Activated B cell treated with CpG ODN at 0.5 μM for 24 hours (primary cell): ENCODE measurements around the gene TBL1X. TPM values are rescaled to one million over a fixed set of nuclear protein-coding genes. Genes with fewer than 3 reads are reported as not detected.

Source experiments
- ATAC-seq: fragments of 200-7000 bp; cut with Tn5 transposase; one replicate; pipeline ENCODE4 v1.10.0; 2021; ENCODE audit warnings: low read depth, mild to moderate bottlenecking, moderate library complexity
- CTCF ChIA-PET: fragments of 350-600 bp; sonication (Branson Sonifier 250); formaldehyde crosslinking; loops from one replicate; lab custom pipeline; 2021; ENCODE audit warnings: antibody characterized with exemption; lab: Charles Lee
- POLR2A ChIA-PET: fragments of 350-600 bp; sonication (Branson Sonifier 250); formaldehyde crosslinking; loops from one replicate; lab custom pipeline; 2021; ENCODE audit warnings: antibody characterized with exemption; lab: Charles Lee
- DNase-seq: peaks from one replicate; pipeline ENCODE4 v3.0.0; 2022
- H3K27ac Mint-ChIP-seq: one replicate; pipeline ENCODE4 v1.8.0; 2020; ENCODE audit warnings: mixed read lengths
- H3K27me3 Mint-ChIP-seq: one replicate; pipeline ENCODE4 v1.8.0; 2021; ENCODE audit warnings: mixed read lengths
- H3K36me3 Mint-ChIP-seq: one replicate; pipeline ENCODE4 v1.8.0; 2021; ENCODE audit warnings: low read depth, mixed read lengths
- H3K4me1 Mint-ChIP-seq: one replicate; pipeline ENCODE4 v1.8.0; 2021; ENCODE audit warnings: mixed read lengths
- H3K4me3 Mint-ChIP-seq: one replicate; pipeline ENCODE4 v1.8.0; 2020; ENCODE audit warnings: mild to moderate bottlenecking, mixed read lengths
- H3K9me3 Mint-ChIP-seq: one replicate; pipeline ENCODE4 v1.8.0; 2020; ENCODE audit warnings: mixed read lengths
- intact Hi-C: fragments of 100-400 bp; cut with micrococcal nuclease; formaldehyde crosslinking; loops from one replicate; pipeline ENCODE4 v1.15.1; 2024
- total RNA-seq: library from RNA; stranded (reverse); gene quantifications from 2 replicates; pipeline ENCODE4 v1.2.3, GENCODE V29; 2022
- TF ChIP-seq, protein P1 (sequence below): fragments of 200-600 bp; IDR thresholded peaks from one replicate; pipeline ENCODE4 v1.8.0; 2022; ENCODE audit warnings: antibody characterized with exemption, mild to moderate bottlenecking

TBL1X gene
- total RNA-seq, 1 donor from 2014 or later: 38.5 TPM

- H3K27ac Mint-ChIP-seq: no peak overlapping the region
Observed at GRCh38 chrX:9557091-9557490, 92.2 kb downstream of the TBL1X start.

DNA sequence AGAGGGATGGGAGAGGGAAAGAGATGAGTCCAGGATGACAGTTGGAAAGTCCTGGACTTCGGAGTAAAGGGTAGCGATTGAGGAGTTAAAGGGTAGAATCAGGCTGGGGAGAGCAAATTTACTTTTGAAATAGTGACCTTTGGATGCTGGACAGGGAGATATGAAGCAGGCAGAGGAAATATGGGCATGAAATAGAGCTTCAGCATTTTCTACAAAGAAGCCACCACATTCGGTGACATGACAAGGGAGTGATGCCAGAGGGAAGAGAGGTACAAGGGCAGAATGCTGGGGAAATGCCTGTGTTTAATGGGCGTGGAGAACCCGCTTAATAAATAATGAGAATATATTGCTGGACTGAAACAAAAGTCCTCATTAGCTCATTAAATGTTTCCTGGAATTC is 92.7 kb downstream of the TBL1X start:
- Mint-ChIP-seq H3K36me3 (peaks cover 8% of the 10 kb centered on the region), H3K4me1 (peaks cover 45% of the 10 kb centered on the region), H3K27ac (no peak overlapping the region)

More at GRCh38 chrX:9557091-9557490, 92.2 kb downstream of the TBL1X start:
- TF ChIP-seq, protein P1, sequence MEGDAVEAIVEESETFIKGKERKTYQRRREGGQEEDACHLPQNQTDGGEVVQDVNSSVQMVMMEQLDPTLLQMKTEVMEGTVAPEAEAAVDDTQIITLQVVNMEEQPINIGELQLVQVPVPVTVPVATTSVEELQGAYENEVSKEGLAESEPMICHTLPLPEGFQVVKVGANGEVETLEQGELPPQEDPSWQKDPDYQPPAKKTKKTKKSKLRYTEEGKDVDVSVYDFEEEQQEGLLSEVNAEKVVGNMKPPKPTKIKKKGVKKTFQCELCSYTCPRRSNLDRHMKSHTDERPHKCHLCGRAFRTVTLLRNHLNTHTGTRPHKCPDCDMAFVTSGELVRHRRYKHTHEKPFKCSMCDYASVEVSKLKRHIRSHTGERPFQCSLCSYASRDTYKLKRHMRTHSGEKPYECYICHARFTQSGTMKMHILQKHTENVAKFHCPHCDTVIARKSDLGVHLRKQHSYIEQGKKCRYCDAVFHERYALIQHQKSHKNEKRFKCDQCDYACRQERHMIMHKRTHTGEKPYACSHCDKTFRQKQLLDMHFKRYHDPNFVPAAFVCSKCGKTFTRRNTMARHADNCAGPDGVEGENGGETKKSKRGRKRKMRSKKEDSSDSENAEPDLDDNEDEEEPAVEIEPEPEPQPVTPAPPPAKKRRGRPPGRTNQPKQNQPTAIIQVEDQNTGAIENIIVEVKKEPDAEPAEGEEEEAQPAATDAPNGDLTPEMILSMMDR: no peak
- H3K4me1 Mint-ChIP-seq: peaks cover 48% of the 10 kb centered on the region
- no peak for DNase-seq
- no peak overlapping the region for H3K4me3 Mint-ChIP-seq
- peaks cover 8% of the 10 kb centered on the region for H3K36me3 Mint-ChIP-seq
- intact Hi-C loops: no loop called here
- H3K9me3 Mint-ChIP-seq: no peaks in the 10 kb centered on the region
- POLR2A ChIA-PET: no interaction called here
- CTCF ChIA-PET: no interaction called here
- ATAC-seq: no peak
- H3K27me3 Mint-ChIP-seq: no peaks in the 10 kb centered on the region

DNA sequence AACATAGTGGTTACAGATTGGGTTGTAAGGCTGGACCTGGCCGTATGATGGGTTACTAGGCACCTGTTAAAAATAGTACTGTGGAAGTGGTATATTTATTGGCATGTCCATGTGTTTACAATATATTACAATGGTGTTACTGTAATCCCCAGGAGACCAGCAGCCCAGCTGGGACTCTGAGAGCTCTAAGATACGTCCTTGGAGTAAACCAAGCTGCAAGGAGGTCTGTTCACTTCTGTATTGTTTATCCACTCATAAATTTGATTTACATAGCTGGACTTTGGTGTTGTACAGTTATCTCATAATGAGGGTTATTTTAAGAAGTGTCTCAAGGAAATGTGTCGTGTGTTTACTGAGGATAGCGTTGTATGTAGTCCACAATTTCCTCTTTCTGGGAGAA is 93.8 kb downstream of the TBL1X start:
- TF ChIP-seq, protein P1: no peak
- H3K4me3 Mint-ChIP-seq: no peak overlapping the region
- H3K27me3 Mint-ChIP-seq: no peaks in the 10 kb centered on the region
- intact Hi-C loops: no loop called here
- H3K4me1 Mint-ChIP-seq: peaks cover 41% of the 10 kb centered on the region
- ChIA-PET CTCF (no interaction called here), POLR2A (no interaction called here)
- H3K9me3 Mint-ChIP-seq: no peaks in the 10 kb centered on the region
- H3K36me3 Mint-ChIP-seq: peaks cover 8% of the 10 kb centered on the region
- DNase-seq: no peak
- H3K27ac Mint-ChIP-seq: no peak overlapping the region
- no peak for ATAC-seq

More for the DNA sequence above, 92.7 kb downstream of the TBL1X start:
- no peak overlapping the region for H3K4me3 Mint-ChIP-seq
- no peaks in the 10 kb centered on the region for H3K27me3 Mint-ChIP-seq
- TF ChIP-seq, protein P1: no peak
- no peaks in the 10 kb centered on the region for H3K9me3 Mint-ChIP-seq
- ChIA-PET POLR2A (no interaction called here), CTCF (no interaction called here)
- intact Hi-C loops: no loop called here
- no peak for ATAC-seq
- DNase-seq: no peak

DNA sequence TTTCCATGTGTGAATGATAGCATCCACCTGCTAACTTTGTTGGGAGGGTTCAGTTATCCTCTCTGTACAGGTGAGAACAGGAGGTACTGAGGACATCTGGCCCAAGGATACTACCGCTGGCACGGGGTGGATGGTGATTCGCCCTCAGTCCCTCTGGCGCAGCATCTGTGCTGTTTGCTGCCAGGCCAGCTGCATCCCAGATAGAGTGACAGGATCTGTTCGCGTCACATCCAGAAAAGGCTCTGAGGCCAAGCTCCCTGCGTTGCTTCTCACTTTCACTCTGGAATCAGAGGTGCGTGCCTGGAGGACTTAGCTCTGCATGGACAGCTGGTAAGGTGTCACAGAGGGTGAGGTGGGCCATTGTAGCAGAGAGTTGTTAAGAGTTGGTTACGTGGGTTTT is 95.4 kb downstream of the TBL1X start:
- Mint-ChIP-seq H3K27ac (no peak overlapping the region), H3K9me3 (no peaks in the 10 kb centered on the region), H3K4me3 (no peak overlapping the region), H3K27me3 (no peaks in the 10 kb centered on the region), H3K4me1 (peaks cover 33% of the 10 kb centered on the region), H3K36me3 (peaks cover 8% of the 10 kb centered on the region)
- no peak for DNase-seq
- intact Hi-C loops: no loop called here
- ChIA-PET CTCF (no interaction called here), POLR2A (no interaction called here)
- ATAC-seq: no peak
- TF ChIP-seq, protein P1: no peak

GRCh38 chrX:9561199-9561598 is 96.3 kb downstream of the TBL1X start:
- H3K4me3 Mint-ChIP-seq: no peak overlapping the region
- ChIA-PET POLR2A (no interaction called here), CTCF (no interaction called here)
- H3K27me3 Mint-ChIP-seq: no peaks in the 10 kb centered on the region
- peaks cover 29% of the 10 kb centered on the region for H3K4me1 Mint-ChIP-seq
- peaks cover 8% of the 10 kb centered on the region for H3K36me3 Mint-ChIP-seq
- no peaks in the 10 kb centered on the region for H3K9me3 Mint-ChIP-seq
- ATAC-seq: no peak
- no peak for DNase-seq
- TF ChIP-seq, protein P1: no peak
- intact Hi-C loops: no loop called here
- no peak overlapping the region for H3K27ac Mint-ChIP-seq
